Astrocyte (in vitro differentiated cells and primary cell): ENCODE measurements around the gene GJA1. TPM values are rescaled to one million over a fixed set of nuclear protein-coding genes. Genes with fewer than 3 reads are reported as not detected.
A peak's percentile ranks its signal among the peaks of the same experiment; 100 is the strongest.

ENCODE experiments used
- DNase-seq: peaks from one replicate; pipeline ENCODE4 v3.0.0-alpha.2; 2010; ENCODE audit warnings: low read depth
- FAIRE-seq: peaks from 2 replicates; lab custom pipeline; 2011; peaks lifted over from hg19 to GRCh38; lab: Jason Lieb, UNC
- H2AFZ ChIP-seq: 2 replicates; pipeline ENCODE4 v1.6.0; 2012; ENCODE audit warnings: low read depth, low read length, inconsistent platforms
- H3K27ac ChIP-seq: 2 replicates; pipeline ENCODE4 v1.5.1; 2011; ENCODE audit warnings: low read depth, low read length, inconsistent platforms
- H3K27me3 ChIP-seq: 2 replicates; pipeline ENCODE4 v1.6.0; 2011; ENCODE audit warnings: low read length, inconsistent platforms; ENCODE audit not compliant: insufficient read depth
- H3K36me3 ChIP-seq: 2 replicates; pipeline ENCODE4 v1.5.1; 2011; ENCODE audit warnings: low read length, inconsistent platforms; ENCODE audit not compliant: insufficient read depth
- H3K4me1 ChIP-seq: 2 replicates; pipeline ENCODE4 v1.5.1; 2011; ENCODE audit warnings: low read length, inconsistent platforms; ENCODE audit not compliant: insufficient read depth
- H3K4me2 ChIP-seq: 2 replicates; pipeline ENCODE4 v1.6.0; 2012; ENCODE audit warnings: low read length, inconsistent platforms
- H3K4me3 ChIP-seq: 2 replicates; pipeline ENCODE4 v1.5.1; 2011; ENCODE audit warnings: low read depth, mild to moderate bottlenecking, low read length, inconsistent platforms; ENCODE audit not compliant: insufficient read depth
- H3K79me2 ChIP-seq: 2 replicates; pipeline ENCODE4 v1.6.0; 2012; ENCODE audit warnings: mild to moderate bottlenecking, low read length, inconsistent platforms; ENCODE audit not compliant: insufficient read depth
- H3K9ac ChIP-seq: 2 replicates; pipeline ENCODE4 v1.6.0; 2012; ENCODE audit warnings: mild to moderate bottlenecking, low read length, inconsistent platforms
- H3K9me3 ChIP-seq: 2 replicates; pipeline ENCODE4 v1.5.1; 2012; ENCODE audit warnings: low read depth, mild to moderate bottlenecking, low read length, inconsistent platforms; ENCODE audit not compliant: insufficient read depth
- H4K20me1 ChIP-seq: 2 replicates; pipeline ENCODE4 v1.6.0; 2012; ENCODE audit warnings: low read length, inconsistent platforms; ENCODE audit not compliant: insufficient read depth
- H3K27ac Mint-ChIP-seq: one replicate; pipeline ENCODE4 v1.8.0; 2021; ENCODE audit warnings: mild to moderate bottlenecking, mixed read lengths; ENCODE audit not compliant: unreplicated experiment
- H3K27me3 Mint-ChIP-seq: one replicate; pipeline ENCODE4 v1.8.0; 2021; ENCODE audit warnings: low read depth, mixed read lengths; ENCODE audit not compliant: unreplicated experiment
- H3K36me3 Mint-ChIP-seq: one replicate; pipeline ENCODE4 v1.8.0; 2021; ENCODE audit warnings: low read depth, mixed read lengths; ENCODE audit not compliant: unreplicated experiment
- H3K4me1 Mint-ChIP-seq: one replicate; pipeline ENCODE4 v1.8.0; 2021; ENCODE audit warnings: low read depth, mixed read lengths; ENCODE audit not compliant: unreplicated experiment
- H3K4me3 Mint-ChIP-seq: one replicate; pipeline ENCODE4 v1.8.0; 2021; ENCODE audit warnings: mild to moderate bottlenecking, moderate library complexity, mixed read lengths; ENCODE audit not compliant: unreplicated experiment
- H3K9me3 Mint-ChIP-seq: one replicate; pipeline ENCODE4 v1.8.0; 2021; ENCODE audit warnings: mild to moderate bottlenecking, mixed read lengths; ENCODE audit not compliant: unreplicated experiment
- EZH2 ChIP-seq: IDR thresholded peaks from 2 replicates; pipeline ENCODE4 v1.6.1; 2012; ENCODE audit warnings: mild to moderate bottlenecking, low read length, inconsistent platforms; ENCODE audit not compliant: insufficient read depth
- total RNA-seq: library from RNA; stranded (reverse); gene quantifications from 2 replicates; pipeline ENCODE4 v1.2.1, GENCODE V29; 2021
- TF ChIP-seq, protein P1 (sequence below): IDR thresholded peaks from 2 replicates; pipeline ENCODE4 v1.5.1; 2011; ENCODE audit warnings: low read depth, mild to moderate bottlenecking, inconsistent platforms, low read length, moderate library complexity; ENCODE audit not compliant: insufficient read depth

Gene GJA1
- total RNA-seq, 1 donor from 2014 or later, result 433 TPM

GRCh38 chr6:121482004-121482693 is 46.7 kb downstream of the GJA1 start:
- peak overlapping the region; percentile 77 for H3K27ac ChIP-seq
- no peak overlapping the region for H3K4me2 ChIP-seq
- Mint-ChIP-seq H3K27ac (peak overlapping the region; percentile 84), H3K36me3 (no peaks in the 10 kb centered on the region), H3K9me3 (peaks cover 3% of the 10 kb centered on the region), H3K4me1 (peaks cover 3% of the 10 kb centered on the region), H3K27me3 (no peaks in the 10 kb centered on the region), H3K4me3 (no peak overlapping the region)
- no peaks in the 10 kb centered on the region for H3K79me2 ChIP-seq
- no peaks in the 10 kb centered on the region for H3K4me1 ChIP-seq
- TF ChIP-seq, protein P1, sequence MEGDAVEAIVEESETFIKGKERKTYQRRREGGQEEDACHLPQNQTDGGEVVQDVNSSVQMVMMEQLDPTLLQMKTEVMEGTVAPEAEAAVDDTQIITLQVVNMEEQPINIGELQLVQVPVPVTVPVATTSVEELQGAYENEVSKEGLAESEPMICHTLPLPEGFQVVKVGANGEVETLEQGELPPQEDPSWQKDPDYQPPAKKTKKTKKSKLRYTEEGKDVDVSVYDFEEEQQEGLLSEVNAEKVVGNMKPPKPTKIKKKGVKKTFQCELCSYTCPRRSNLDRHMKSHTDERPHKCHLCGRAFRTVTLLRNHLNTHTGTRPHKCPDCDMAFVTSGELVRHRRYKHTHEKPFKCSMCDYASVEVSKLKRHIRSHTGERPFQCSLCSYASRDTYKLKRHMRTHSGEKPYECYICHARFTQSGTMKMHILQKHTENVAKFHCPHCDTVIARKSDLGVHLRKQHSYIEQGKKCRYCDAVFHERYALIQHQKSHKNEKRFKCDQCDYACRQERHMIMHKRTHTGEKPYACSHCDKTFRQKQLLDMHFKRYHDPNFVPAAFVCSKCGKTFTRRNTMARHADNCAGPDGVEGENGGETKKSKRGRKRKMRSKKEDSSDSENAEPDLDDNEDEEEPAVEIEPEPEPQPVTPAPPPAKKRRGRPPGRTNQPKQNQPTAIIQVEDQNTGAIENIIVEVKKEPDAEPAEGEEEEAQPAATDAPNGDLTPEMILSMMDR, result no peak
- TF ChIP-seq EZH2, result no peak
- no peak overlapping the region for H2AFZ ChIP-seq
- H3K36me3 ChIP-seq, result no peaks in the 10 kb centered on the region
- H3K9me3 ChIP-seq, result no peaks in the 10 kb centered on the region
- peak overlapping the region; percentile 48 for H3K9ac ChIP-seq
- H4K20me1 ChIP-seq, result no peaks in the 10 kb centered on the region
- no peaks in the 10 kb centered on the region for H3K27me3 ChIP-seq
- H3K4me3 ChIP-seq, result no peak overlapping the region
- DNase-seq (peak; percentile 87), FAIRE-seq (peak; percentile 52)

GRCh38 chr6:121482751-121483150 is 47.3 kb downstream of the GJA1 start:
- H3K4me3 Mint-ChIP-seq, result no peak overlapping the region
- Histone ChIP-seq H3K27me3 (no peaks in the 10 kb centered on the region), H3K36me3 (no peaks in the 10 kb centered on the region), H3K27ac (peak overlapping the region; percentile 77), H4K20me1 (no peaks in the 10 kb centered on the region), H3K79me2 (no peaks in the 10 kb centered on the region), H3K9me3 (no peaks in the 10 kb centered on the region), H3K4me2 (no peak overlapping the region), H3K4me1 (no peaks in the 10 kb centered on the region), H3K4me3 (no peak overlapping the region), H2AFZ (no peak overlapping the region), H3K9ac (peak overlapping the region; percentile 48)
- H3K27ac Mint-ChIP-seq, result peak overlapping the region; percentile 84
- H3K36me3 Mint-ChIP-seq, result no peaks in the 10 kb centered on the region
- DNase-seq (no peak), FAIRE-seq (no peak)
- TF ChIP-seq EZH2, result no peak
- TF ChIP-seq, protein P1, result no peak
- peaks cover 3% of the 10 kb centered on the region for H3K9me3 Mint-ChIP-seq
- H3K27me3 Mint-ChIP-seq, result no peaks in the 10 kb centered on the region
- H3K4me1 Mint-ChIP-seq, result peaks cover 3% of the 10 kb centered on the region

- H3K27me3 Mint-ChIP-seq, result no peaks in the 10 kb centered on the region
- no peak for TF ChIP-seq EZH2
- TF ChIP-seq, protein P1, result no peak
- H3K4me3 Mint-ChIP-seq, result no peak overlapping the region
- no peak overlapping the region for H3K9ac ChIP-seq
- H3K27ac ChIP-seq, result no peak overlapping the region
- no peaks in the 10 kb centered on the region for H3K9me3 ChIP-seq
- H4K20me1 ChIP-seq, result no peaks in the 10 kb centered on the region
- H3K4me1 ChIP-seq, result no peaks in the 10 kb centered on the region
- peaks cover 3% of the 10 kb centered on the region for H3K4me1 Mint-ChIP-seq
- no peaks in the 10 kb centered on the region for H3K36me3 ChIP-seq
- peak overlapping the region; percentile 21 for H3K27ac Mint-ChIP-seq
- no peak overlapping the region for H2AFZ ChIP-seq
- DNase-seq, result no peak
- H3K36me3 Mint-ChIP-seq, result no peaks in the 10 kb centered on the region
- no peak overlapping the region for H3K4me3 ChIP-seq
- H3K79me2 ChIP-seq, result no peaks in the 10 kb centered on the region
- FAIRE-seq, result no peak
- no peak overlapping the region for H3K4me2 ChIP-seq
- H3K9me3 Mint-ChIP-seq, result no peaks in the 10 kb centered on the region
- no peaks in the 10 kb centered on the region for H3K27me3 ChIP-seq
Observed at GRCh38 chr6:121485359-121485811, 49.9 kb downstream of the GJA1 start.
